ENCODE data around the gene WDFY2. TPM values are rescaled to one million over a fixed set of nuclear protein-coding genes. Genes with fewer than 3 reads are reported as not detected.

The WDFY2 gene
- total RNA-seq, 1 donor from 2014 or later: 20.7 TPM

- H3K27ac Mint-ChIP-seq (ENCODE audit: unreplicated experiment): no peak overlapping the region
- DNase-seq (ENCODE audit: low read depth, low spot score): no peak
- H3K36me3 Mint-ChIP-seq (ENCODE audit: low read depth): peaks cover 7% of the 10 kb centered on the region
- H3K4me3 Mint-ChIP-seq: no peak overlapping the region
- peaks cover 25% of the 10 kb centered on the region for H3K4me1 Mint-ChIP-seq
- no peak for TF ChIP-seq CTCF (conservative IDR thresholded peaks at IDR 0.05)
- peaks cover 3% of the 10 kb centered on the region for H3K9me3 Mint-ChIP-seq
- H3K27me3 Mint-ChIP-seq (ENCODE audit: low read depth): no peaks in the 10 kb centered on the region
Observed at GRCh38 chr13:51731759-51732158, 147.5 kb downstream of the WDFY2 start.

GRCh38 chr13:51733374-51734298 lies 149.4 kb downstream of the WDFY2 start:
- DNase-seq (ENCODE audit: low read depth, low spot score): no peak
- H3K4me1 Mint-ChIP-seq: peaks cover 16% of the 10 kb centered on the region
- peaks cover 2% of the 10 kb centered on the region for H3K9me3 Mint-ChIP-seq
- H3K27ac Mint-ChIP-seq (ENCODE audit: unreplicated experiment): peak overlapping the region; percentile 22
- no peaks in the 10 kb centered on the region for H3K27me3 Mint-ChIP-seq (ENCODE audit: low read depth)
- no peak for TF ChIP-seq CTCF (conservative IDR thresholded peaks at IDR 0.05)
- no peak overlapping the region for H3K4me3 Mint-ChIP-seq
- H3K36me3 Mint-ChIP-seq (ENCODE audit: low read depth): peaks cover 5% of the 10 kb centered on the region

GRCh38 chr13:51734786-51735185 lies 150.5 kb downstream of the WDFY2 start:
- no peak overlapping the region for H3K27ac Mint-ChIP-seq (ENCODE audit: unreplicated experiment)
- peaks cover 2% of the 10 kb centered on the region for H3K9me3 Mint-ChIP-seq
- peaks cover 11% of the 10 kb centered on the region for H3K36me3 Mint-ChIP-seq (ENCODE audit: low read depth)
- no peak overlapping the region for H3K4me3 Mint-ChIP-seq
- no peaks in the 10 kb centered on the region for H3K27me3 Mint-ChIP-seq (ENCODE audit: low read depth)
- H3K4me1 Mint-ChIP-seq: peaks cover 23% of the 10 kb centered on the region
- DNase-seq (ENCODE audit: low read depth, low spot score): no peak
- TF ChIP-seq CTCF (conservative IDR thresholded peaks at IDR 0.05): no peak

- H3K36me3 Mint-ChIP-seq (ENCODE audit: low read depth): peaks cover 15% of the 10 kb centered on the region
- no peak for TF ChIP-seq CTCF (conservative IDR thresholded peaks at IDR 0.05)
- H3K27ac Mint-ChIP-seq (ENCODE audit: unreplicated experiment): no peak overlapping the region
- no peaks in the 10 kb centered on the region for H3K27me3 Mint-ChIP-seq (ENCODE audit: low read depth)
- peaks cover 2% of the 10 kb centered on the region for H3K9me3 Mint-ChIP-seq
- no peak for DNase-seq (ENCODE audit: low read depth, low spot score)
- peaks cover 19% of the 10 kb centered on the region for H3K4me1 Mint-ChIP-seq
- no peak overlapping the region for H3K4me3 Mint-ChIP-seq
Observed at GRCh38 chr13:51737609-51738008, 153.3 kb downstream of the WDFY2 start.

- no peak for TF ChIP-seq CTCF (conservative IDR thresholded peaks at IDR 0.05)
- peaks cover 17% of the 10 kb centered on the region for H3K4me1 Mint-ChIP-seq
- H3K27me3 Mint-ChIP-seq (ENCODE audit: low read depth): no peaks in the 10 kb centered on the region
- H3K27ac Mint-ChIP-seq (ENCODE audit: unreplicated experiment): no peak overlapping the region
- peaks cover 2% of the 10 kb centered on the region for H3K9me3 Mint-ChIP-seq
- peaks cover 15% of the 10 kb centered on the region for H3K36me3 Mint-ChIP-seq (ENCODE audit: low read depth)
- no peak for DNase-seq (ENCODE audit: low read depth, low spot score)
- H3K4me3 Mint-ChIP-seq: no peak overlapping the region
Observed at GRCh38 chr13:51738226-51738905, 154.1 kb downstream of the WDFY2 start.
